ENCODE results near the gene CFAP221. TPM values are rescaled to one million over a fixed set of nuclear protein-coding genes. Genes with fewer than 3 reads are reported as not detected.
A peak's percentile ranks its signal among the peaks of the same experiment; 100 is the strongest.

CFAP221 gene
- total and polyA plus RNA-seq, 12 donors, result 0.14 to 2.5 (median 1.4) TPM; not detected in 1

GRCh38 chr2:119599384-119599783 is 55.1 kb downstream of the CFAP221 start:
- Histone ChIP-seq H3K27me3 (no peaks in the 10 kb centered on the region), H3K27ac (peak overlapping the region in 5 of 10 donors; percentile 29 to 79 (median 72)), H3K36me3 (no peaks in the 10 kb centered on the region), H3K4me3 (no peak overlapping the region), H3K9me3 (no peaks in the 10 kb centered on the region), H3K4me1 (peaks cover 0 to 33% (median 21%) of the 10 kb centered on the region in 9 donors)
- DNase-seq, result no peak
- no peak for TF ChIP-seq CTCF (IDR thresholded peaks at IDR 0.05)
- peak in 2 of 8 donors; percentile 45 to 48 for ATAC-seq
- 44 to 65% methylated on average over 2 of the region's 2 CpGs for WGBS, 2 donors
- intact Hi-C loops (cut with DNase I), result loop anchor here in 1 of 10 donors (5.0 kb wide), 1 partner anchor 117 kb away; no protein-coding TSS in a partner anchor

DNA sequence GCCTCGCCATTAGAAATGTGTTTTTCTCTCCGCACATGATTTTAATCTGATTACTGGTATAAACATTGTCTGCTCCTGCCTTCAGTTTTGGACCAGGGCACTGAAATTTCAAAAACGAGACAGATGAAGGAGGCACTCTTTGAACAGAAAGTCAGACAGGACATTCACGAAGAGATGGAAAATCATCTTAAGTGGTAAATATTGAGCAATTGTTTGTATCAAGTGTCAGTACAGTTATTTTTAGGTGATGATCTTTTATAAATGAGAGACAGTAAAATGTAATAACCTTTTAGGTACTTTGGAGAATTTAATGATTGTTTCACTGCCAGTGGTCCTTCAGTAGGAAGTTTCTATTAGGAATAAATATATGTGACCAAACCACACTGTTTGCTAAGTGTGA is 60.8 kb downstream of the CFAP221 start:
- 72 to 83% methylated on average over 4 of the region's 4 CpGs for WGBS, 2 donors
- no peak overlapping the region for H3K4me3 ChIP-seq
- intact Hi-C loops (cut with DNase I), result no loop called here
- DNase-seq (no peak), ATAC-seq (no peak)
- H3K27me3 ChIP-seq, result peaks cover 0 to 8% (median 2%) of the 10 kb centered on the region in 7 donors
- H3K4me1 ChIP-seq, result no peaks in the 10 kb centered on the region
- H3K9me3 ChIP-seq, result no peaks in the 10 kb centered on the region
- no peaks in the 10 kb centered on the region for H3K36me3 ChIP-seq
- TF ChIP-seq CTCF (IDR thresholded peaks at IDR 0.05), result no peak
- H3K27ac ChIP-seq, result no peak overlapping the region

- no peak for DNase-seq
- no peak for ATAC-seq
- Histone ChIP-seq H3K4me3 (no peak overlapping the region), H3K36me3 (no peaks in the 10 kb centered on the region), H3K9me3 (no peaks in the 10 kb centered on the region), H3K4me1 (no peaks in the 10 kb centered on the region), H3K27me3 (peaks cover 0 to 13% (median 2%) of the 10 kb centered on the region in 7 donors), H3K27ac (no peak overlapping the region)
- intact Hi-C loops (cut with DNase I), result no loop called here
- WGBS, 2 donors, result 77% methylated on average over 1 of the region's 1 CpG
- no peak for TF ChIP-seq CTCF (IDR thresholded peaks at IDR 0.05)
Measured at GRCh38 chr2:119606674-119607073, 62.4 kb downstream of the CFAP221 start.

DNA sequence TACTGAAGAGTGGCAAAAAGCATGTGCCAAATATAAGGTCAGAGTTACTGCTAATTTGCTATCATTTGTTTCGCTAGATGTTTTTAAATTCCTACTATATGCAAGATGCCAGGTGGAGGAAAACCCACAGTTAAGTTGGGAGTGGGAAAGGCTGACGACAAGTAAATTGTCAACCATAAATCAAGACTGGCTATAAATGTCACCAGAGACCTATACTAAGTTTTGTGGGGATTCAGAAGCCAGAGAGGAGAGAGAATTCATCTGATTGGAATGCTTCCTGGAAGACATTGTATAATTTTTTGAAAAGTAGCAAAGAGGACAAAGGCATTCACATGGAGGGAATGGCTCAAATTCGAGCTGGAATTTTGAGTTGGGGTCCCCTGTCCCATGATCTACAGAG is 64.3 kb downstream of the CFAP221 start:
- no peaks in the 10 kb centered on the region for H3K4me1 ChIP-seq
- peaks cover 0 to 13% (median 2%) of the 10 kb centered on the region in 7 donors for H3K27me3 ChIP-seq
- TF ChIP-seq CTCF (IDR thresholded peaks at IDR 0.05), result no peak
- no peaks in the 10 kb centered on the region for H3K36me3 ChIP-seq
- H3K4me3 ChIP-seq, result no peak overlapping the region
- intact Hi-C loops (cut with DNase I), result no loop called here
- no peak for DNase-seq
- no peak overlapping the region for H3K27ac ChIP-seq
- H3K9me3 ChIP-seq, result peaks cover 0 to 12% (median 2%) of the 10 kb centered on the region in 11 donors
- no peak for ATAC-seq
- WGBS, 2 donors, result 72 to 87% methylated on average over 3 of the region's 3 CpGs

Data from heart right ventricle (tissue), 16 donors.